Peyer's patch (tissue), 4 donors: ENCODE data around the gene KCNJ6. TPM values are rescaled to one million over a fixed set of nuclear protein-coding genes. Genes with fewer than 3 reads are reported as not detected.

Experiments used
- DNase-seq, 3 donors: peaks; one replicate each; pipeline ENCODE4 v3.0.0-alpha.2; 2017 to 2019
- H3K27ac ChIP-seq, 4 donors: fragments of 200-600 bp; sonication (generic); one replicate each; pipeline ENCODE4 v1.5.1; 2016 to 2019
- H3K27me3 ChIP-seq, 2 donors: fragments of 200-600 bp; sonication (generic); one replicate each; pipeline ENCODE4 v1.5.1; 2019
- H3K36me3 ChIP-seq, 3 donors: fragments of 200-600 bp; sonication (generic); one replicate each; pipeline ENCODE4 v1.5.1; 2016 to 2019
- H3K4me1 ChIP-seq, 4 donors: fragments of 200-600 bp; sonication (generic); one replicate each; pipeline ENCODE4 v1.5.1; 2016 to 2019
- H3K4me3 ChIP-seq, 4 donors: fragments of 200-600 bp; sonication (generic); 1 replicate in 3 of 4; 2 replicates in 1 of 4; pipeline ENCODE4 v1.5.1; 2016 to 2019; ENCODE audit warnings: mild to moderate bottlenecking in 1 of 4
- H3K9me3 ChIP-seq, 4 donors: fragments of 200-600 bp; sonication (generic); one replicate each; pipeline ENCODE4 v1.5.1; 2016 to 2019; ENCODE audit warnings: mild to moderate bottlenecking in 1 of 4
- CTCF ChIP-seq, 6 experiments: fragments of 450-650 bp in 4 of 6; fragments of 200-600 bp in 2 of 6; sonication (generic) in 1 of 6; IDR thresholded peaks; one replicate each; pipeline ENCODE4 v1.5.1; 2017 to 2019; ENCODE audit warnings: antibody characterized with exemption in 6 of 6, mild to moderate bottlenecking in 3 of 6, moderate library complexity in 1 of 6
- POLR2A ChIP-seq, 2 donors: fragments of 450-650 bp; IDR thresholded peaks; one replicate each; pipeline ENCODE4 v1.5.1; 2017; ENCODE audit warnings: antibody characterized with exemption in 2 of 2, mild to moderate bottlenecking in 2 of 2, moderate library complexity in 2 of 2
- total RNA-seq, 4 donors: library from RNA; depleted of rRNA; stranded (reverse); fragments of >200 nt; gene quantifications; one replicate each; pipeline ENCODE4 v1.1.0, GENCODE V29; 2016

Gene KCNJ6
- total RNA-seq, 4 donors from 2014 or later: 0.13 to 0.83 (median 0.28) TPM

- Histone ChIP-seq H3K36me3 (no peaks in the 10 kb centered on the region), H3K4me1 (no peaks in the 10 kb centered on the region), H3K9me3 (no peaks in the 10 kb centered on the region), H3K27ac (no peak overlapping the region), H3K27me3 (no peaks in the 10 kb centered on the region), H3K4me3 (no peak overlapping the region)
- no peak for DNase-seq
- no peak for TF ChIP-seq POLR2A (IDR thresholded peaks at IDR 0.05)
- TF ChIP-seq CTCF (IDR thresholded peaks at IDR 0.05): no peak
Measured at GRCh38 chr21:37843191-37843590, 73.1 kb downstream of the KCNJ6 start.

DNA sequence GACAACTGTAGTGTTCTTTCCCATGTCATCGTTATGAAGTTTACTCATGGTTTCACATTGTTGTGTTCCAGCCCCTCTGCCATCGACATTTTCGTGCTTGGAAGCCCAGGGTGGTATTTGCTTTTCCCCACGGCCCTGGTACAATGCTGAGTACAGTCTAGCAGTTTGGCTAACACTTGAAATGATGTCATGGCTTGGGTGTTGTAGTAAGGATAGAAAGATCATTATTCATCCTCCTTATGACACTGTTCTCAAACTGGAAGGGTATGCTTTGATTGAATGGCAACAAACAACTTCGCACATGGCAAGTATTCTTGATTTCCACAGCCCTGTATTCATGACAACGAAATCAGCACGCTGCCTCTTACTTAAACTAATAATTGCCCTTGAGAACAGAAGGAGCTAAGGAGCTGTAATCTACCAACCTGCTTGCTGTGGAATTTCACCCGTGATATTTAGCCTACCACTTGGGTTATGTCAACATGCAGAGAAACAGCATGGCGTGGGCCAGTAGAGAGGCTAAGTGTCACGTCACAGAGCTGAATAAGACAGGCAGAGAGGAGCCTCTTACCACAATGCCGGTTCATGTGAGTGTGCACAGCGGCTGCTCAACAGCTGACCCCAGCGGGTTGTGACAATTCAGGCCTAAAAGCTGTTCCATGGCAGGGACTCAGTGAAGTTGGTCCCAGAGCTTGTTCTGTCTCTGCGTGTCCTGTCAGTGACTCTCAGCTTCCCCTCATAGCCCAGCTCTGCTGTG lies 73.9 kb downstream of the KCNJ6 start:
- H3K4me1 ChIP-seq: no peaks in the 10 kb centered on the region
- TF ChIP-seq POLR2A (IDR thresholded peaks at IDR 0.05) (no peak), CTCF (IDR thresholded peaks at IDR 0.05) (no peak)
- no peak for DNase-seq
- H3K9me3 ChIP-seq: no peaks in the 10 kb centered on the region
- no peaks in the 10 kb centered on the region for H3K36me3 ChIP-seq
- H3K27me3 ChIP-seq: no peaks in the 10 kb centered on the region
- H3K4me3 ChIP-seq: no peak overlapping the region
- H3K27ac ChIP-seq: no peak overlapping the region

GRCh38 chr21:37837381-37837780 lies 78.9 kb downstream of the KCNJ6 start:
- no peak overlapping the region for H3K27ac ChIP-seq
- H3K9me3 ChIP-seq: no peaks in the 10 kb centered on the region
- TF ChIP-seq CTCF (IDR thresholded peaks at IDR 0.05) (no peak), POLR2A (IDR thresholded peaks at IDR 0.05) (no peak)
- no peaks in the 10 kb centered on the region for H3K27me3 ChIP-seq
- no peaks in the 10 kb centered on the region for H3K36me3 ChIP-seq
- no peaks in the 10 kb centered on the region for H3K4me1 ChIP-seq
- DNase-seq: no peak
- no peak overlapping the region for H3K4me3 ChIP-seq

- Histone ChIP-seq H3K27ac (no peak overlapping the region), H3K36me3 (no peaks in the 10 kb centered on the region), H3K4me3 (no peak overlapping the region), H3K27me3 (no peaks in the 10 kb centered on the region), H3K4me1 (no peaks in the 10 kb centered on the region), H3K9me3 (no peaks in the 10 kb centered on the region)
- no peak for DNase-seq
- TF ChIP-seq POLR2A (IDR thresholded peaks at IDR 0.05) (no peak), CTCF (IDR thresholded peaks at IDR 0.05) (no peak)
Measured at GRCh38 chr21:37835481-37835880, 80.8 kb downstream of the KCNJ6 start.

GRCh38 chr21:37833301-37833700 lies 83.0 kb downstream of the KCNJ6 start:
- no peak for DNase-seq
- Histone ChIP-seq H3K4me1 (peaks cover 0 to 17% (median 2%) of the 10 kb centered on the region in 4 donors), H3K27me3 (no peaks in the 10 kb centered on the region), H3K36me3 (no peaks in the 10 kb centered on the region), H3K9me3 (no peaks in the 10 kb centered on the region), H3K27ac (no peak overlapping the region), H3K4me3 (no peak overlapping the region)
- no peak for TF ChIP-seq POLR2A (IDR thresholded peaks at IDR 0.05)
- TF ChIP-seq CTCF (IDR thresholded peaks at IDR 0.05): no peak
